ENCODE data around the gene KDSR.

DNA sequence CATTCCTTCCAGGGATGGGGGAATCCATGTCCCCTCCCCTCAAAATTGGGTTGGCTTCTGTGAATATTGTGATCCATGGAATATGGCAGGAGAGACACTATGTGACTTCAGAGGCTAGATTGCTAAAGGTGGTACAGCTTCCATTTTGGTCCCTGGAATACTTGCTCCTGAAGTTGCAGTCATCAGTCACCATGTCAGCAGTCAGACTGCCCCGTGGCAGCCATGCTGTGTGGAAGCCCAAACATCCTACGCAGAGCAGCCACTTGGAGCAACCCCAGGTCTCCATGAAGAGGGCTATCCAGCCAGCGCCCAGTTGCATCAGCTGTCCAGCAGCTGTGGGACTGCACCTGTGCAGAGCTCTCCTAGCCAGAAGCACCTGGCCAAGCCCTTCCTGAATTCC lies 15.8 kb upstream of the KDSR start:
- no peak for TF ChIP-seq SUZ12 (IDR thresholded peaks at IDR 0.05; ENCODE audit: extremely low read depth, insufficient read depth, insufficient read length)
- TF ChIP-seq YY1 (IDR thresholded peaks at IDR 0.05; ENCODE audit: insufficient read depth, insufficient read length): no peak
- TF ChIP-seq ZNF274 (IDR thresholded peaks at IDR 0.05; ENCODE audit: low read depth, low read length): no peak

Measured in NT2/D1 (cell line).